Right forelimb (tissue), 1 donor: ENCODE data around the gene MAP3K21.
A peak's percentile ranks its signal among the peaks of the same experiment; 100 is the strongest.

Source experiments
- DNase-seq: peaks from one replicate; pipeline ENCODE4 v3.0.0-alpha.2; 2018

The MAP3K21 gene

GRCh38 chr1:233326811-233327650 lies 493 bp upstream of the MAP3K21 start:
- peak; percentile 53 for DNase-seq

- DNase-seq: no peak
These were observed 808 bp downstream of the MAP3K21 start for GRCh38 chr1:233328142-233328921.

GRCh38 chr1:233331676-233332519 lies 4.4 kb downstream of the MAP3K21 start:
- no peak for DNase-seq

- no peak for DNase-seq
These were observed 5.6 kb downstream of the MAP3K21 start for GRCh38 chr1:233333086-233333485.

GRCh38 chr1:233334092-233334491 lies 6.6 kb downstream of the MAP3K21 start:
- no peak for DNase-seq

- no peak for DNase-seq
These were observed 9.3 kb downstream of the MAP3K21 start for GRCh38 chr1:233336554-233337456.

- DNase-seq: no peak
These were observed 10.0 kb downstream of the MAP3K21 start for GRCh38 chr1:233337505-233337904.

GRCh38 chr1:233338102-233338501 lies 10.6 kb downstream of the MAP3K21 start:
- no peak for DNase-seq

GRCh38 chr1:233340031-233340555 lies 12.6 kb downstream of the MAP3K21 start:
- DNase-seq: no peak

- no peak for DNase-seq
These were observed 13.5 kb downstream of the MAP3K21 start for GRCh38 chr1:233340966-233341516.

- no peak for DNase-seq
These were observed 14.6 kb downstream of the MAP3K21 start for GRCh38 chr1:233342086-233342485.

GRCh38 chr1:233343262-233343661 lies 15.7 kb downstream of the MAP3K21 start:
- no peak for DNase-seq

GRCh38 chr1:233347338-233347737 lies 19.8 kb downstream of the MAP3K21 start:
- DNase-seq: no peak

GRCh38 chr1:233349137-233349536 lies 21.6 kb downstream of the MAP3K21 start:
- no peak for DNase-seq

GRCh38 chr1:233354983-233355382 lies 27.5 kb downstream of the MAP3K21 start:
- no peak for DNase-seq

- no peak for DNase-seq
These were observed 28.5 kb downstream of the MAP3K21 start for GRCh38 chr1:233355841-233356704.

- no peak for DNase-seq
These were observed 29.1 kb downstream of the MAP3K21 start for GRCh38 chr1:233356705-233356987.

- no peak for DNase-seq
These were observed 30.3 kb downstream of the MAP3K21 start for GRCh38 chr1:233357595-233358397.

GRCh38 chr1:233359431-233359830 lies 31.9 kb downstream of the MAP3K21 start:
- DNase-seq: no peak

- no peak for DNase-seq
These were observed 32.4 kb downstream of the MAP3K21 start for GRCh38 chr1:233359905-233360304.
